Subcutaneous abdominal adipose tissue (tissue), 5 donors: ENCODE measurements around the gene INTS6L.
"Not testable (repeated sequence)": the region's sequence is repeated elsewhere in the genome, so short reads cannot be mapped to it uniquely, and the experiment has no call there.

Experiments
- H3K27ac ChIP-seq: one replicate; pipeline ENCODE4 v1.7.0; 2013; ENCODE audit warnings: low read depth, mild to moderate bottlenecking, inconsistent platforms, low read length, moderate library complexity
- H3K27me3 ChIP-seq, 5 donors: one replicate each; pipeline ENCODE4 v1.7.0; 2013; ENCODE audit warnings: low read length in 5 of 5, inconsistent platforms in 1 of 5; ENCODE audit not compliant: control insufficient read depth in 5 of 5, insufficient read depth in 4 of 5
- H3K36me3 ChIP-seq, 5 donors: one replicate each; pipeline ENCODE4 v1.7.0; 2013; ENCODE audit warnings: low read length in 5 of 5; ENCODE audit not compliant: control insufficient read depth in 5 of 5, insufficient read depth in 5 of 5
- H3K4me1 ChIP-seq, 5 donors: one replicate each; pipeline ENCODE4 v1.7.0; 2013; ENCODE audit warnings: low read length in 5 of 5, mild to moderate bottlenecking in 3 of 5, moderate library complexity in 1 of 5; ENCODE audit not compliant: control insufficient read depth in 5 of 5, insufficient read depth in 5 of 5
- H3K4me3 ChIP-seq, 5 donors: one replicate each; pipeline ENCODE4 v1.7.0; 2013; ENCODE audit warnings: low read length in 5 of 5, low read depth in 1 of 5
- H3K9ac ChIP-seq, 5 donors: one replicate each; pipeline ENCODE4 v1.7.0; 2013; ENCODE audit warnings: low read length in 5 of 5, mild to moderate bottlenecking in 4 of 5, moderate library complexity in 3 of 5
- H3K9me3 ChIP-seq, 5 donors: one replicate each; pipeline ENCODE4 v1.7.0; 2013; ENCODE audit warnings: low read length in 5 of 5; ENCODE audit not compliant: control insufficient read depth in 5 of 5
- donor health status: healthy.
- donor health status: healthy.
- donor health status: healthy.
- donor health status: healthy.
- donor health status: healthy.

Gene INTS6L

GRCh38 chrX:135591871-135592270 lies 71.4 kb downstream of the INTS6L start:
- Histone ChIP-seq H3K9ac (no peak overlapping the region), H3K4me1 (no peaks in the 10 kb centered on the region), H3K27ac (no peak overlapping the region)

GRCh38 chrX:135594049-135594448 lies 73.6 kb downstream of the INTS6L start:
- H3K4me3 ChIP-seq, H3K36me3 ChIP-seq, H3K4me1 ChIP-seq, H3K9ac ChIP-seq, H3K27me3 ChIP-seq, H3K27ac ChIP-seq, H3K9me3 ChIP-seq: not testable (repeated sequence)

More at GRCh38 chrX:135591871-135592270, 71.4 kb downstream of the INTS6L start:
- H3K27me3 ChIP-seq: peaks cover 0 to 8% (median 2%) of the 10 kb centered on the region in 5 donors
- H3K9me3 ChIP-seq: no peaks in the 10 kb centered on the region
- no peaks in the 10 kb centered on the region for H3K36me3 ChIP-seq
- H3K4me3 ChIP-seq: no peak overlapping the region

- not testable (repeated sequence) for H3K4me3 ChIP-seq, H3K4me1 ChIP-seq, H3K27ac ChIP-seq, H3K27me3 ChIP-seq, H3K9ac ChIP-seq, H3K36me3 ChIP-seq, H3K9me3 ChIP-seq
Measured at GRCh38 chrX:135594453-135594852, 74.0 kb downstream of the INTS6L start.

- peaks cover 0 to 8% (median 0%) of the 10 kb centered on the region in 5 donors for H3K27me3 ChIP-seq
- H3K36me3 ChIP-seq: no peaks in the 10 kb centered on the region
- H3K27ac ChIP-seq: no peak overlapping the region
- no peaks in the 10 kb centered on the region for H3K9me3 ChIP-seq
- no peak overlapping the region for H3K9ac ChIP-seq
- no peaks in the 10 kb centered on the region for H3K4me1 ChIP-seq
- H3K4me3 ChIP-seq: no peak overlapping the region
Measured at GRCh38 chrX:135595543-135595942, 75.1 kb downstream of the INTS6L start.

- Histone ChIP-seq H3K9ac (no peak overlapping the region), H3K27ac (no peak overlapping the region), H3K4me1 (no peaks in the 10 kb centered on the region), H3K27me3 (peaks cover 0 to 8% (median 0%) of the 10 kb centered on the region in 5 donors), H3K9me3 (no peaks in the 10 kb centered on the region), H3K36me3 (no peaks in the 10 kb centered on the region), H3K4me3 (no peak overlapping the region)
Measured at GRCh38 chrX:135596495-135596894, 76.0 kb downstream of the INTS6L start.

- Histone ChIP-seq H3K36me3 (no peaks in the 10 kb centered on the region), H3K27me3 (peaks cover 0 to 20% (median 6%) of the 10 kb centered on the region in 5 donors), H3K4me3 (no peak overlapping the region), H3K27ac (no peak overlapping the region), H3K9me3 (peaks cover 0 to 2% (median 0%) of the 10 kb centered on the region in 5 donors), H3K9ac (no peak overlapping the region), H3K4me1 (no peaks in the 10 kb centered on the region)
Measured at GRCh38 chrX:135605906-135606305, 85.4 kb downstream of the INTS6L start.

- H3K4me1 ChIP-seq: not testable (repeated sequence)
Measured at GRCh38 chrX:135624408-135625204, 104.1 kb downstream of the INTS6L start.

GRCh38 chrX:135625995-135626394 lies 105.5 kb downstream of the INTS6L start:
- Histone ChIP-seq H3K9ac (no peak overlapping the region), H3K4me3 (no peak overlapping the region), H3K9me3 (no peaks in the 10 kb centered on the region), H3K4me1 (no peaks in the 10 kb centered on the region), H3K36me3 (no peaks in the 10 kb centered on the region), H3K27ac (no peak overlapping the region), H3K27me3 (peaks cover 0 to 5% (median 0%) of the 10 kb centered on the region in 5 donors)

More at GRCh38 chrX:135624408-135625204, 104.1 kb downstream of the INTS6L start:
- not testable (repeated sequence) for H3K9me3 ChIP-seq, H3K27me3 ChIP-seq, H3K27ac ChIP-seq, H3K9ac ChIP-seq, H3K4me3 ChIP-seq, H3K36me3 ChIP-seq

GRCh38 chrX:135629342-135629741 lies 108.9 kb downstream of the INTS6L start:
- peaks cover 2 to 23% (median 4%) of the 10 kb centered on the region in 5 donors for H3K27me3 ChIP-seq
- no peak overlapping the region for H3K27ac ChIP-seq
- no peak overlapping the region for H3K9ac ChIP-seq
- no peak overlapping the region for H3K4me3 ChIP-seq
- H3K4me1 ChIP-seq: no peaks in the 10 kb centered on the region
- H3K36me3 ChIP-seq: no peaks in the 10 kb centered on the region
- no peaks in the 10 kb centered on the region for H3K9me3 ChIP-seq
